Natural killer cell treated with Interleukin-12 subunit alpha and Interleukin-12 subunit beta and Interleukin-15 and Interleukin-18, amount 100 ng/mL, for 72 hours (primary cell): ENCODE results near the gene GRM1. TPM values are rescaled to one million over a fixed set of nuclear protein-coding genes. Genes with fewer than 3 reads are reported as not detected.
A peak's percentile ranks its signal among the peaks of the same experiment; 100 is the strongest.

Source experiments
- ATAC-seq, 2 donors: fragments of 150-1000 bp; cut with Tn5 transposase in 1 of 2; sonication (Bioruptor Pico), chemical (Tn5 transposase) in 1 of 2; 2 replicates each; pipeline ENCODE4 v1.10.0; 2021
- DNase-seq: peaks from one replicate; pipeline ENCODE4 v3.0.0; 2022; ENCODE audit warnings: low spot score
- H3K27ac Mint-ChIP-seq, 2 donors: 1 replicate in 1 of 2; 2 replicates in 1 of 2; pipeline ENCODE4 v1.8.0; 2022; ENCODE audit warnings: mixed read lengths in 2 of 2, mild to moderate bottlenecking in 1 of 2, moderate library complexity in 1 of 2
- H3K27me3 Mint-ChIP-seq, 2 donors: 1 replicate in 1 of 2; 2 replicates in 1 of 2; pipeline ENCODE4 v1.8.0; 2022; ENCODE audit warnings: mixed read lengths in 2 of 2
- H3K36me3 Mint-ChIP-seq: one replicate; pipeline ENCODE4 v1.8.0; 2022; ENCODE audit warnings: mixed read lengths
- H3K4me1 Mint-ChIP-seq, 2 donors: 1 replicate in 1 of 2; 2 replicates in 1 of 2; pipeline ENCODE4 v1.8.0; 2022; ENCODE audit warnings: low read depth in 2 of 2, mixed read lengths in 2 of 2, mild to moderate bottlenecking in 1 of 2
- H3K4me3 Mint-ChIP-seq: one replicate; pipeline ENCODE4 v1.8.0; 2022; ENCODE audit warnings: mixed read lengths
- H3K9me3 Mint-ChIP-seq: 2 replicates; pipeline ENCODE4 v1.8.0; 2022; ENCODE audit warnings: mixed read lengths
- total RNA-seq, 2 donors: library from RNA; stranded (reverse); gene quantifications; one replicate each; pipeline ENCODE4 v1.2.3, GENCODE V29; 2022

GRM1 gene
- total RNA-seq, 2 donors from 2014 or later = not detected

GRCh38 chr6:146433881-146434731 is 405.2 kb downstream of the GRM1 start:
- no peak overlapping the region for H3K27ac Mint-ChIP-seq
- H3K9me3 Mint-ChIP-seq = peaks cover 4% of the 10 kb centered on the region
- H3K4me1 Mint-ChIP-seq = no peaks in the 10 kb centered on the region
- no peaks in the 10 kb centered on the region for H3K36me3 Mint-ChIP-seq
- no peak for DNase-seq
- H3K4me3 Mint-ChIP-seq = no peak overlapping the region
- ATAC-seq = peak in 1 of 2 donors; percentile 45
- no peaks in the 10 kb centered on the region for H3K27me3 Mint-ChIP-seq

- Mint-ChIP-seq H3K9me3 (peaks cover 4% of the 10 kb centered on the region), H3K4me1 (no peaks in the 10 kb centered on the region), H3K27me3 (no peaks in the 10 kb centered on the region), H3K4me3 (no peak overlapping the region), H3K36me3 (no peaks in the 10 kb centered on the region), H3K27ac (no peak overlapping the region)
- no peak for ATAC-seq
- DNase-seq = no peak
These were observed 406.0 kb downstream of the GRM1 start for GRCh38 chr6:146434732-146435390.

- no peaks in the 10 kb centered on the region for H3K4me1 Mint-ChIP-seq
- H3K36me3 Mint-ChIP-seq = no peaks in the 10 kb centered on the region
- H3K27ac Mint-ChIP-seq = no peak overlapping the region
- H3K4me3 Mint-ChIP-seq = no peak overlapping the region
- DNase-seq (no peak), ATAC-seq (no peak)
- H3K27me3 Mint-ChIP-seq = no peaks in the 10 kb centered on the region
- peaks cover 8% of the 10 kb centered on the region for H3K9me3 Mint-ChIP-seq
These were observed 413.0 kb downstream of the GRM1 start for GRCh38 chr6:146441907-146442306.

- Mint-ChIP-seq H3K4me3 (no peak overlapping the region), H3K27me3 (no peaks in the 10 kb centered on the region), H3K9me3 (peaks cover 13% of the 10 kb centered on the region), H3K27ac (no peak overlapping the region), H3K4me1 (no peaks in the 10 kb centered on the region), H3K36me3 (peaks cover 5% of the 10 kb centered on the region)
- no peak for DNase-seq
- ATAC-seq = no peak
These were observed 415.3 kb downstream of the GRM1 start for GRCh38 chr6:146444189-146444588.

GRCh38 chr6:146445233-146445632 is 416.4 kb downstream of the GRM1 start:
- Mint-ChIP-seq H3K27me3 (no peaks in the 10 kb centered on the region), H3K27ac (no peak overlapping the region), H3K4me1 (no peaks in the 10 kb centered on the region), H3K36me3 (peaks cover 6% of the 10 kb centered on the region), H3K9me3 (peaks cover 12% of the 10 kb centered on the region), H3K4me3 (no peak overlapping the region)
- ATAC-seq (no peak), DNase-seq (no peak)

GRCh38 chr6:146456886-146457285 is 428.0 kb downstream of the GRM1 start:
- Mint-ChIP-seq H3K9me3 (peaks cover 12% of the 10 kb centered on the region), H3K27me3 (no peaks in the 10 kb centered on the region), H3K36me3 (peaks cover 10% of the 10 kb centered on the region), H3K4me1 (no peaks in the 10 kb centered on the region), H3K27ac (no peak overlapping the region), H3K4me3 (no peak overlapping the region)
- DNase-seq (no peak), ATAC-seq (no peak)

GRCh38 chr6:146460941-146461340 is 432.1 kb downstream of the GRM1 start:
- no peak for ATAC-seq
- H3K4me1 Mint-ChIP-seq = no peaks in the 10 kb centered on the region
- no peaks in the 10 kb centered on the region for H3K27me3 Mint-ChIP-seq
- H3K27ac Mint-ChIP-seq = no peak overlapping the region
- H3K36me3 Mint-ChIP-seq = peaks cover 11% of the 10 kb centered on the region
- H3K4me3 Mint-ChIP-seq = no peak overlapping the region
- DNase-seq = no peak
- H3K9me3 Mint-ChIP-seq = peaks cover 15% of the 10 kb centered on the region

GRCh38 chr6:146470091-146470770 is 441.4 kb downstream of the GRM1 start:
- Mint-ChIP-seq H3K4me3 (no peak overlapping the region), H3K9me3 (peaks cover 6% of the 10 kb centered on the region), H3K4me1 (no peaks in the 10 kb centered on the region), H3K36me3 (no peaks in the 10 kb centered on the region), H3K27me3 (no peaks in the 10 kb centered on the region), H3K27ac (no peak overlapping the region)
- DNase-seq (no peak), ATAC-seq (no peak)

- no peak for DNase-seq
- H3K4me1 Mint-ChIP-seq = no peaks in the 10 kb centered on the region
These were observed 444.1 kb downstream of the GRM1 start for GRCh38 chr6:146472918-146473317.

GRCh38 chr6:146481527-146481926 is 452.7 kb downstream of the GRM1 start:
- Mint-ChIP-seq H3K9me3 (peaks cover 28% of the 10 kb centered on the region), H3K4me1 (no peaks in the 10 kb centered on the region), H3K36me3 (peaks cover 7% of the 10 kb centered on the region), H3K4me3 (no peak overlapping the region), H3K27me3 (no peaks in the 10 kb centered on the region), H3K27ac (no peak overlapping the region)
- no peak for ATAC-seq
- DNase-seq = no peak

More at GRCh38 chr6:146472918-146473317, 444.1 kb downstream of the GRM1 start:
- no peak overlapping the region for H3K27ac Mint-ChIP-seq
- H3K27me3 Mint-ChIP-seq = no peaks in the 10 kb centered on the region
- ATAC-seq = no peak
- H3K36me3 Mint-ChIP-seq = no peaks in the 10 kb centered on the region
- H3K9me3 Mint-ChIP-seq = peaks cover 11% of the 10 kb centered on the region
- no peak overlapping the region for H3K4me3 Mint-ChIP-seq

- H3K27me3 Mint-ChIP-seq = no peaks in the 10 kb centered on the region
- H3K9me3 Mint-ChIP-seq = peaks cover 26% of the 10 kb centered on the region
- no peaks in the 10 kb centered on the region for H3K4me1 Mint-ChIP-seq
- DNase-seq = no peak
- no peak for ATAC-seq
- no peak overlapping the region for H3K4me3 Mint-ChIP-seq
- no peak overlapping the region for H3K27ac Mint-ChIP-seq
- H3K36me3 Mint-ChIP-seq = peaks cover 7% of the 10 kb centered on the region
These were observed 455.5 kb downstream of the GRM1 start for GRCh38 chr6:146484411-146484810.
